Measurements from ENCODE around the gene MRPS18C.
"Not testable (repeated sequence)": the region's sequence is repeated elsewhere in the genome, so short reads cannot be mapped to it uniquely, and the experiment has no call there.

Gene MRPS18C

DNA sequence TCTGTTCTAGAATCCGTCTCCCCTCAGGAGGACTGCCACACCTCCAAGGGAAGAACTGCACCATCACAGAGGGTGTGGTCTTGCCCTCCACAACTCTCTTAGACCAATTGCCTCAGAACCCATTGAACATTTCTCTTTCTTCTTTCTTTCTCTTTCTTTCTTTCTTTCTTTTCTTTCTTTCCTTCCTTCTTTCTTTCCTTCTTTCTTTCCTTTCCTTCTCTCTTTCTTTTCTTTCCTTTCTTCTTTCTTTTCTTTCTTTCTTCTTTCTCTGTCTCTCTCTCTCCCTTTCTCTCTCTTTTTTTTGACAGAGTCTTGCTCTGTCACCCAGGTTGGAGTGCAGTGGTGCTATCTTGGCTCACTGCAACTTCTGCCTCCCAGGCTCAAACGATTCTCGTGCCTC, 45.8 kb downstream of the MRPS18C start:
- H3K27me3 ChIP-seq (ENCODE audit: control insufficient read depth, insufficient read depth, low read length); H3K36me3 ChIP-seq (ENCODE audit: insufficient read depth, low read length); H3K9ac ChIP-seq (ENCODE audit: low read depth, low read length); H3K4me2 ChIP-seq (ENCODE audit: low read length); H3K9me3 ChIP-seq (replicated peaks; ENCODE audit: low read length); H3K4me3 ChIP-seq (ENCODE audit: low read length); H3K4me1 ChIP-seq (ENCODE audit: control insufficient read depth, insufficient read depth, low read length): not testable (repeated sequence)

DNA sequence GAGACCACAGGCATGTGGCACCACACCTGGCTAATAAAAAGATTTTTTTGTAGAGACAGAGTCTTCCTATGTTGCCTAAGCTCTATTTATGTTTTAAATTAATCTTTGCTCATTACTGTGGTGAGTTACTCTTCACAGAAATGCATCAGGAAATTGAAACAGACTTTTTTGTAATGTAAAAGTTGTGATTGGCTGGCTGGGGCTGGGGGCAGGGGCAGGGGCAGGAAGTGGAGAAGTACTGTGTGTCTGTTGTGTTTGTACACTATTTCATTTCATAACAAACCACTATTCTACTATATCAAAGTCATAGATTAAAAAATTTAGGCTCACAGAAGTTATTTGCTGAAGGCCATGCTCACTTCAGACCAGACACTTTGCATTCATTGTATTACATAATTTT, 48.1 kb downstream of the MRPS18C start:
- peaks cover 2% of the 10 kb centered on the region for H3K27me3 ChIP-seq (ENCODE audit: control insufficient read depth, insufficient read depth, low read length)
- no peak overlapping the region for H3K4me3 ChIP-seq (ENCODE audit: low read length)
- H3K4me2 ChIP-seq (ENCODE audit: low read length), result no peak overlapping the region
- no peaks in the 10 kb centered on the region for H3K9me3 ChIP-seq (replicated peaks; ENCODE audit: low read length)
- H3K9ac ChIP-seq (ENCODE audit: low read depth, low read length), result no peak overlapping the region
- no peaks in the 10 kb centered on the region for H3K36me3 ChIP-seq (ENCODE audit: insufficient read depth, low read length)
- H3K4me1 ChIP-seq (ENCODE audit: control insufficient read depth, insufficient read depth, low read length), result no peaks in the 10 kb centered on the region

DNA sequence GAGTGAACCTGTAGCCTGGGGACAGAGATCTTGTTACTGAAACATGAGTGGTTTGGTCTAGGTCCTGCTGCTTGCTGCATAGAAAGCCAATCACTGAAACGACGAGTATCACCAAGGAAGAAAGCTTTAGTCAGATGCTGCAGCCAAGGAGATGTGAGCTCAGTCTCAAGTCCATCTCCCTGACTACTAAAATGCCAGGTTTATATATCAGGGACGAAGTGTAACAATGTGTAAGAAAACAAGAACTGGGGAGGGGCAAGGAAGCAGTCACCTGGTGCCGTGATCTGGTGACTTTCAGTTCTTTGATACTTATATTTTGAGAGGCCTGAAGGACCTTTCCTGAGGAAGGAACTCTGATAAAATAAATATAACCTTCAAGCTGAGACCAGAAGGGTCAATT, 48.6 kb downstream of the MRPS18C start:
- Histone ChIP-seq H3K9ac (ENCODE audit: low read depth, low read length) (no peak overlapping the region), H3K36me3 (ENCODE audit: insufficient read depth, low read length) (no peaks in the 10 kb centered on the region), H3K4me1 (ENCODE audit: control insufficient read depth, insufficient read depth, low read length) (no peaks in the 10 kb centered on the region), H3K9me3 (replicated peaks; ENCODE audit: low read length) (no peaks in the 10 kb centered on the region), H3K4me3 (ENCODE audit: low read length) (no peak overlapping the region), H3K4me2 (ENCODE audit: low read length) (no peak overlapping the region), H3K27me3 (ENCODE audit: control insufficient read depth, insufficient read depth, low read length) (peaks cover 2% of the 10 kb centered on the region)

DNA sequence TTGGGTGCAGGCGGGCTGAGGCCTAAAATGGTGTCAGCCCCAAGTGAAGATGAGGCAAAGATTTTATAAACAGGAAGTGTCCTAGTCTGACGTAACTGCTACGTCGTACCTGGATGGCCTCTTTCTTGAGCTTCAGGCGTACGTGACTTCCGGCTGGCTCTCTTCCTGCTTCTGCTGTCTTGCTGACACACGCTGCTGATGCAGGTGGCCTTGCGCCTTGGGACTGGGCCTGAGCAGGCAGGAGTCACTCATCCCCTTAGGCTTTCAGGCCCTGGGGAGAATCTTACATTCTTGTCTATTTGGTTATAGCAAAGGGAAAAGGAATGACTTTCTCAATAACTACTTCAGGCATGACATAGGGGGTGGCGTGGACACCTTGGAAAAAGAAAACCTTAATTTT, 49.1 kb downstream of the MRPS18C start:
- Histone ChIP-seq H3K4me2 (ENCODE audit: low read length) (no peak overlapping the region), H3K36me3 (ENCODE audit: insufficient read depth, low read length) (no peaks in the 10 kb centered on the region), H3K9me3 (replicated peaks; ENCODE audit: low read length) (no peaks in the 10 kb centered on the region), H3K4me1 (ENCODE audit: control insufficient read depth, insufficient read depth, low read length) (no peaks in the 10 kb centered on the region), H3K9ac (ENCODE audit: low read depth, low read length) (no peak overlapping the region), H3K4me3 (ENCODE audit: low read length) (no peak overlapping the region), H3K27me3 (ENCODE audit: control insufficient read depth, insufficient read depth, low read length) (peaks cover 2% of the 10 kb centered on the region)

DNA sequence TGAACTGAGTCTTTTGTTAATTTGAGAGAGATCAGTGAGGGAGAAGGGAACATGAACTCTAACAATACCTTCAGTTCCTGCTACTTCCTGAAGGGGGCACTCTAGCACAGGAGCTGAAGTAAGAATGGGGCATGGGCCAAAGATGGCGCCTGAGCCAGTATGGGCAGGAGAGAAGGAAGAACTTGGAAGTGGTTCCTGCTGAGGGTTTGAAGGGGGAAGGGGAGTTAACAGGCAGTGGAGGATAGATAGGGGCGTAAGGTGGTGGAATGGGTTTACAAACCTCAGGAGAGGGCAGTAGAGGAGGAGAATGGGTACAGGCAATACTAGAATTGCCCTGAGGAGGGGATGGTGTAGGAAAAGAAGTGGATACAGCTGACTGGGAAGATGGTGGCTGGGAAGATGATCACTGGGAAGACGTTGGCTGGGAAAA, 53.3 kb downstream of the MRPS18C start:
- H3K27me3 ChIP-seq (ENCODE audit: control insufficient read depth, insufficient read depth, low read length); H3K4me2 ChIP-seq (ENCODE audit: low read length); H3K4me1 ChIP-seq (ENCODE audit: control insufficient read depth, insufficient read depth, low read length); H3K9me3 ChIP-seq (replicated peaks; ENCODE audit: low read length); H3K36me3 ChIP-seq (ENCODE audit: insufficient read depth, low read length); H3K9ac ChIP-seq (ENCODE audit: low read depth, low read length); H3K4me3 ChIP-seq (ENCODE audit: low read length): not testable (repeated sequence)

DNA sequence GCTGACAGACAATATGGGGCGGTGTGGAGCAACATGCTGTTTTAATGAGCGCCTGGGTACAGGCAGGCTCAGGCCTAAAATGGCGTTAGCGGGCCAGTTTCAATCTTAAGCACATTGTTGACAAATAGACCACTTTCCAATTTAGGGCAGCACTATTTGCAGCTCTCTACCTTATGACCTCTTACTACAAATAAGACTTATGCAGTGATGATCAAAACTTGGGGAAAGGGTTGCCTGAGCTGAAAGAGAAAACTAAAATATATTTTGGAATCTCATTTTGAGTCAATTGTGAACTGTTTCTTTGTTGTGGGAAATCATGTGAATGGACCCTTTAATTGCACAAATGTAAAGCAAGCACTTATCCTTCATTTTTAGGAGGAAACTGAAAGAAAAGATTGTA, 54.6 kb downstream of the MRPS18C start:
- Histone ChIP-seq H3K9me3 (replicated peaks; ENCODE audit: low read length) (no peaks in the 10 kb centered on the region), H3K36me3 (ENCODE audit: insufficient read depth, low read length) (no peaks in the 10 kb centered on the region), H3K4me1 (ENCODE audit: control insufficient read depth, insufficient read depth, low read length) (no peaks in the 10 kb centered on the region), H3K4me3 (ENCODE audit: low read length) (no peak overlapping the region), H3K4me2 (ENCODE audit: low read length) (no peak overlapping the region), H3K27me3 (ENCODE audit: control insufficient read depth, insufficient read depth, low read length) (no peaks in the 10 kb centered on the region), H3K9ac (ENCODE audit: low read depth, low read length) (no peak overlapping the region)
